ENCODE results near the gene BAG3. TPM values are rescaled to one million over a fixed set of nuclear protein-coding genes. Genes with fewer than 3 reads are reported as not detected.
A peak's percentile ranks its signal among the peaks of the same experiment; 100 is the strongest.
"Not testable (repeated sequence)": the region's sequence is repeated elsewhere in the genome, so short reads cannot be mapped to it uniquely, and the experiment has no call there.

The BAG3 gene
- total RNA-seq, 1 donor, result 13.2 TPM

DNA sequence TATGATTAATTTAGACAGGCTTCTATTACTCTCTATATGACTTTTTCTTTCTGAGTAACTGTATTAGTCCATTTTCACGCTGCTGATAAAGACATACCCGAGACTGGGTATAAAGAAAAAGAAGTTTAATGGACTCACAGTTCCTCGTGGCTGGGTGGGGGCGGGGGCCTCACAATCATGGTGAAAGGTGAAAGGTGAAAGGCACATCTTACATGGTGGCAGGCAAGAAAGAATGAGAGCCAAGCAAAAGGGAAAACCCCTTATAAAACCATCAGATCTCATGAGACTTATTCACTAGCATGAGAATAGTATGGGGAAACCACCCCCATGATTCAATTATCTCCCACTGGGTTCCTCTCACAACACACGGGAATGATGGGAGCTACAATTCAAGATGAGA lies 56.2 kb downstream of the BAG3 start:
- H3K27me3 ChIP-seq (ENCODE audit: insufficient read depth, low read length); H3K9me3 ChIP-seq (ENCODE audit: low read depth, low read length); H3K4me3 ChIP-seq (ENCODE audit: low read length): not testable (repeated sequence)
- H3K4me1 ChIP-seq (ENCODE audit: insufficient read depth, low read length), result peaks cover 41% of the 10 kb centered on the region

DNA sequence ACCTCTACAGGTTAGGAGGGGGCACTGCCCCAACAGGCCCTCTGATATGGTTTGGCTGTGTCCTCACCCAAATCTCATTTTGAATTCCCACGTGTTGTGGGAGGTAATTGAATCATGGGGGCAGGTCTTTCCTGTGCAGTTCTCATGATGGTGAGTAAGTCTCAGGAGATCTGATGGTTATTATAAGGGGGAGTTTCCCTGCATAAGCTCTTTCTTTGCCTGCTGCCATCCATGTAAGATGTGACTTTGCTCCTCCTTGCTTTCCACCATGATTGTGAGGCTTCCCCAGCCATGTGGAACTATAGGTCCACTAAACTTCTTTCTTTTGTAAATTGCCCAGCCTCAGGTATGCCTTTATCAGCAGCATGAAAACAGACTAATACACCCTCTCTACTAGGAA lies 59.8 kb downstream of the BAG3 start:
- H3K4me3 ChIP-seq (ENCODE audit: low read length); H3K9me3 ChIP-seq (ENCODE audit: low read depth, low read length); H3K27me3 ChIP-seq (ENCODE audit: insufficient read depth, low read length): not testable (repeated sequence)
- peaks cover 14% of the 10 kb centered on the region for H3K4me1 ChIP-seq (ENCODE audit: insufficient read depth, low read length)

DNA sequence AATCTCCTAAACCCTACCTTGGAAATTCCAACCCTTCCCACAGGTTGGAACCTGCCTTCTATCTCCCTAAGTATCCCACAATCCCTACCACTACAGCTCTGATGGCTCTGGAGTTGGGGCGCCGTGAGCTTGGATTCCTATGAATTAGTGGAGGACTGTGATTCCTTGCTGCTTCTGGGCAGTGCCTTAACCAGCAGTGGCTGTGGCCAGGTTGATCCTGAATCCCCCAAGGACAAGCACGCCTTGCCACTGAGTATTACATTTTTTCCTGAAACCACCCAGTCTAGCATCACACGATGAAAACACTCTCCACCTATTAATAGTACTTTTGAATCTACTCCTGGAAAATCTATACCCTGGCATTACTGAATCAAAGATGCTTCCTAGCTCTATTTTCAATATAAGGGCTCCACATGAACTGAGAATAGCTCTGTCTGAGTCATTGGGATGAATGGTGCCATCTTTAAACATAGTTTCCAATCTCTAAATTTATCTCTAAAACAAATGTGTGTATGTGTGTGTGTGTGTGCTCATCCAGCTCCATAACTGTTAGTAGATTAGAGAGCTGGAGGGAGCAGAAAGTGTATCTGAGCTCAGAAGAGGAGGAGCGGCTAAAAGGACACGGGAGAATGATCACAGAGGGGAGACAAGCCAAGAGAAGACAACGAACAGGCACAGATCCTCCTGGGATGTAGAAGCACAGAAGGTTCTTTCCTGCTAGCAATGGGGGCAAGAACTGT lies 62.7 kb downstream of the BAG3 start:
- Histone ChIP-seq H3K27me3 (ENCODE audit: insufficient read depth, low read length) (no peaks in the 10 kb centered on the region), H3K4me1 (ENCODE audit: insufficient read depth, low read length) (peaks cover 5% of the 10 kb centered on the region), H3K9me3 (ENCODE audit: low read depth, low read length) (no peaks in the 10 kb centered on the region), H3K4me3 (ENCODE audit: low read length) (no peak overlapping the region)

DNA sequence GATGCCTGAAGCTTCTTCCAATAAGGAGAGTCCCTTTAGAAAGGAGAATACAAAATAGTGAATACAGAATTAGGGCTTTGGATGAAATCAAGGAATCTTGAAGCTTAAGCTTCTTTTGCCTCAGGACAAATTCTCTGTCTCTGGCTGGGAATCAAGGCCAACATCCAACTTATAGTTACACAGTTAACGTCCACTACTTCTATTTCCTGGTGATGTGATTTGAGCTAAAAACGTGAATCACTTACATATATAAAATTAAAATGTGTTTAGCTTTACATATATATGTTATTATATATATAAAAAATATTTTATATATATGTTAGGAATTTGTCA lies 63.3 kb downstream of the BAG3 start:
- H3K4me3 ChIP-seq (ENCODE audit: low read length), result no peak overlapping the region
- peaks cover 3% of the 10 kb centered on the region for H3K4me1 ChIP-seq (ENCODE audit: insufficient read depth, low read length)
- no peaks in the 10 kb centered on the region for H3K27me3 ChIP-seq (ENCODE audit: insufficient read depth, low read length)
- no peaks in the 10 kb centered on the region for H3K9me3 ChIP-seq (ENCODE audit: low read depth, low read length)

DNA sequence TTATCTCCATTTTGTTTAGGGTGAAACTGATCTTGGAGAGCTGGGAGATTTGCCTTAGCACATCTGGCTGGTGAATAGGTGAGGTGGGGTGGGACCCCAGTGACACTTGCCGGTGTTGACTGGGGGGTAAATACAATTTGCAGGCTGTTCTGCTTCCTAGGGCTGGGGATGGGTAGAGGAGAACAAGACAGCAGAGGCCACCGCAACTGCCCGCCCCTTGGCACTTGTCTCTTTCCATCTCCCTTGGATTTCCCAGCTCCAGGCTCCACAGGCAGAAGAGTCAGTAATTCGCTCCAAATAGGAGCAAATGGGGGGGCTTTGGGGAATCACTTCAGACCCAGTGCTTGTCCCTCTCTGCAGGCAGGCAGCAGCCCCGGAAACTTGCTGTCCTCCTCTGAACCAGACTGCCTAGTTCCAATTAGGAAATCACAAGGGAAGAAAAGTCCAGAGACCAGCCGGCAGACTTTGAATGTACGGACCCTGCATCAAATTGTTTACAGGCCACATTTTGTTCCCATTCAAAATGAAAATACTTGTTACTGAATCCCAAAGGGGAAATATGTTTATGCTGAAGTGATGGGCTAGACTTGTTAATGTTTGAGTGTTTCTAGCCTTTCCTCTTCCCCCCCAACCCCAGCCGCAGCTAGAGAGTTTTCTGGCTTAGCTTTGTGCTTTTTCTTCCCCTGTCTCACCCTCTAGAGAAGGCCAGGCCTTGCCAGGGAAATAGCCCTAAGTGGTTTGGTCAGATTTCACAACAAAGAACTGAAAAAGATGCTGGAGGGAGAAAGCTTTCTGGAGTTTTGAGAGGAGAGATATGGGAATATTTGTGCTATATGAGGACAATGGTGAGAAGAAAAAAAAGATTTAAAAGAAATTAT lies 64.7 kb downstream of the BAG3 start:
- H3K4me1 ChIP-seq (ENCODE audit: insufficient read depth, low read length), result no peaks in the 10 kb centered on the region
- no peaks in the 10 kb centered on the region for H3K27me3 ChIP-seq (ENCODE audit: insufficient read depth, low read length)
- no peak overlapping the region for H3K4me3 ChIP-seq (ENCODE audit: low read length)
- no peaks in the 10 kb centered on the region for H3K9me3 ChIP-seq (ENCODE audit: low read depth, low read length)

DNA sequence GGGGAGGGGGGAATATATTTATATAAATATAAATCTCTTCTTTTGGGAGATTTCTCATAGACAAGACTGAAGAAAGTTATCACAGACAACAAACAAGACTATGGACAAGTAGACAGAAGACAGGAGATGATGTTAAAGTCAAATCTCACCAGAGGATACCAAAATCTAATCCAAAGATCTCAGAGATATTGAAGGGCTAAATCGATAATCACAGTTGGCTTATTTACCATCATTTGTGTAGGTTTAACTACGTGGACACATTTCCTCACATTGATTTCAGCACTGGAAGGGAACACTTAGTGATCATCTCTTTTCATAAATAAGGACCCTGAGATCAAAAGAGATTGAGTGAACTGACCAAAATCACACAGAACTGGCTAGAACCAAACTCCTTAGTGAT lies 72.0 kb downstream of the BAG3 start:
- Histone ChIP-seq H3K4me3 (ENCODE audit: low read length) (no peak overlapping the region), H3K9me3 (ENCODE audit: low read depth, low read length) (no peaks in the 10 kb centered on the region), H3K4me1 (ENCODE audit: insufficient read depth, low read length) (peaks cover 33% of the 10 kb centered on the region), H3K27me3 (ENCODE audit: insufficient read depth, low read length) (no peaks in the 10 kb centered on the region)

DNA sequence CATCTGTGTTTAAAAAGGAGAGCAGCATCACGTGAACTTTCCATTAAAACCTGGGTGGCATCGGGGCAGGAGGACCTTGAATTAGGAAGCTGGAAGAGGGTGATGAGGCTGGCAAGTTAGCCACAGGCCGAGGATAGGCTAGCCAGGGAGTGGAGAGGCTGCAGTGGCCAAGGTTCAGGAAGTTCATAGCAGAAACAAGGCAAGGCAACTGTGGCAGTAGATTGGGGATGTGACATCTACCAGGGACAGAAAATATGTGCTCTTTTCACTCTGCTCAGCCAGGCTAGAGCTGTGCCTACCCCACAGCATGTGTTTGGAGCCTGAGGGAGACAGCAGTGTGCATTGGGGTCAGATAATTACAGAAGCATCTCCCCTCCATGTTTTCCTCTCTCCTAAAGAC lies 72.4 kb downstream of the BAG3 start:
- Histone ChIP-seq H3K9me3 (ENCODE audit: low read depth, low read length) (no peaks in the 10 kb centered on the region), H3K27me3 (ENCODE audit: insufficient read depth, low read length) (no peaks in the 10 kb centered on the region), H3K4me3 (ENCODE audit: low read length) (no peak overlapping the region), H3K4me1 (ENCODE audit: insufficient read depth, low read length) (peaks cover 33% of the 10 kb centered on the region)

DNA sequence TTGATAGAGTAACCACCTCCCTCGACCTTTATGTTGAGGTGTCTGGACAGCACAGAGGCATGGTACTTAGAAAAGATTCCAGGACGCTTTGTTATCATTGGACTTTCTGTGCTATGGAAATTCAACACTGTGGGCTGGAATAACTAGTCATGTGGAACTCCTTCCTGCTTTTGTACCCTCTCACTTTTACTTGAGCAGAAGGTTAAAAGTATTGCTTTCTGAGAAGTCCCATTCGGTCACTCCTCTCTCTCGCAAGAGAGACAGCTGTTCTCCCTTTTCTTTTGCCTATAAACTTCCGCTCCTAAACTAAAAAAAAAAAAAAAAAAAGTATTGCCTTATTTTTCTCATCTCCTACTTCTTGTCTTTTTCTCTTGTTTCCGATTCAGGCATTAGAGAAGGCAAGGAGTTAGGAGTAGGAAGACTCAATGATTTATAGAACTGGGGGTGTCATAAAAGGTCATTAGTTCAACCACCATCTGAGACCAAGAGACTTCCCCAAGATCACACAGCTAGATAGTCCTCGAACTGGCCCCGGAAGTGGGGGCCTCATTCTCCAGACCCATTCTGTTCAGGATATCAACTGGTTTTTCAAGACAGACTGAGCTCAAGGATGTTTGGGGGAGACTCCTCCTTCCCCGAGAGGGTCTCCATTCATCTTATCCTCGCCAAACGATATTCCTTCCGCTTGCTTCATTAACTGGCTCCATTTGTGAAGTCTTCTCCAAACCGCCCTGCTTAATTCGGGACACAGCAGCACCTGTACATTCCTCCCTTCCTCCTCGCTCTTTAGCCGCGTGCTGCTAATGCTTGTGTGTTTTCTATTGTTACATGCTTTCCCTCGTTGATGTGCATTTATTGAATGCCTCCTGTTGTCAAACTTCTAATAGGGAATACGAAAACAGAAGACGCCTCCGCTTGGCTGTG lies 73.7 kb downstream of the BAG3 start:
- peak overlapping the region; percentile 68 for H3K4me3 ChIP-seq (ENCODE audit: low read length)
- H3K4me1 ChIP-seq (ENCODE audit: insufficient read depth, low read length), result peaks cover 33% of the 10 kb centered on the region
- H3K27me3 ChIP-seq (ENCODE audit: insufficient read depth, low read length), result no peaks in the 10 kb centered on the region
- H3K9me3 ChIP-seq (ENCODE audit: low read depth, low read length), result no peaks in the 10 kb centered on the region

DNA sequence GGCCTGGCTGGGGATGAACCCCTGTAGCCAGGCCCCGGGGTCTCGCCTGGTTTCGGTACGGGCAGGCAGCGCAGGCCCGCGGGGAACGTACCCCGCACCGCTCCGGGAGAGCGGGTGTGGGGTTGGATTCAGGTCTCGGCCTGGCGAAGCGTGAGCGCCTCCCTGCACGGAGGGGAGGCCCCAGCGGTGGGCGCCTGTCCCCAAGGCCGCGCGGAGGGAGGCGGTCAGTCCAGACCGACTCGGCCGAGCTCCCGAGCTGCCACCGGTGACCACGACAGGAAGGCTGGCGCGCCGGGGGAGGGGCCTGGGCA lies 74.3 kb downstream of the BAG3 start:
- no peaks in the 10 kb centered on the region for H3K9me3 ChIP-seq (ENCODE audit: low read depth, low read length)
- peaks cover 33% of the 10 kb centered on the region for H3K4me1 ChIP-seq (ENCODE audit: insufficient read depth, low read length)
- H3K27me3 ChIP-seq (ENCODE audit: insufficient read depth, low read length), result no peaks in the 10 kb centered on the region
- H3K4me3 ChIP-seq (ENCODE audit: low read length), result peak overlapping the region; percentile 68

DNA sequence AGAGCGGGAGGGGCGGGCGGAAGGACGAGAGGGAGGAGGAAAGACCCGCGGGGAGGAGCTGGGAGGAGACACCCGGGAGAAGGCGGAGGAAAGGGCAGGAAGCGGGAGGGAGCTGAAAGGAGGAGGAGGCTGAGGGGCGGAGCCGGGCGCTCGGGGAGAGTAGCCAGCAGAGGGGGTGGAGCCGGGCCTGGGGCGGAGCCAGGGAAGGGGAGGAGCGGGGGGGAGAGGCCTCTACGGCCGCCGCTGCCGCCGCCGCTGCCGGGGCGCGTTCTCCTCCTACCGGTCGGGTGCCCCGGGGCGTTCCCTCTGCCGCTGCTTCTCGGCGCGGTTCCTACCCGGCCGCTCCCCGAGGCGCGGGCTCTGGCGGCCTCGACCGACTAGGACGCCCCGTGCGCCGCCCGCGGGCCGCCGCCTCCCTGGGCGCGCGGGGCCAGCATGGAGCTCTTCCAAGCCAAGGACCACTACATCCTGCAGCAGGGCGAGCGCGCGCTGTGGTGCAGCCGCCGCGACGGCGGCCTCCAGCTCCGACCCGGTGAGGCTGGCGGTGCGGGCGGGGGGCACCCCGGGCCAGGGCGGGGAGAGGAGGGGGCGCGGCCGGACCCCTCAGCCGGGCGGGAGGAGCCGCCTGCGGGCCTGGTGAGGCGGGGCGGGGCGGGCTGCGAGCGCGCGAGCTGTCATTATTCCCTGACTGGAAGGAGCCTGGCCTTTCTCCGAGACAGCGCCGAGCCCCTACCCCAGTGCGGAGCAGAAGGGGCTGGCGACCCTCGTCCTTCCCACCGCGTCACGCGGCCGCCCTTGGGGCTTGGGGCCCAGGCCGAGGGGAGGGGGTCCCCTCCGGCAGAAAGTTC lies 74.9 kb downstream of the BAG3 start, which contains the start of gene INPP5F:
INPP5F (plus strand) TSS at position 223 of the 848 bp plus-strand sequence; CDS start at position 436, 213 bp downstream.
- Histone ChIP-seq H3K27me3 (ENCODE audit: insufficient read depth, low read length) (no peaks in the 10 kb centered on the region), H3K4me3 (ENCODE audit: low read length) (peak within 1 kb of the TSS; percentile 68), H3K4me1 (ENCODE audit: insufficient read depth, low read length) (peaks cover 33% of the 10 kb centered on the region), H3K9me3 (ENCODE audit: low read depth, low read length) (no peaks in the 10 kb centered on the region)

DNA sequence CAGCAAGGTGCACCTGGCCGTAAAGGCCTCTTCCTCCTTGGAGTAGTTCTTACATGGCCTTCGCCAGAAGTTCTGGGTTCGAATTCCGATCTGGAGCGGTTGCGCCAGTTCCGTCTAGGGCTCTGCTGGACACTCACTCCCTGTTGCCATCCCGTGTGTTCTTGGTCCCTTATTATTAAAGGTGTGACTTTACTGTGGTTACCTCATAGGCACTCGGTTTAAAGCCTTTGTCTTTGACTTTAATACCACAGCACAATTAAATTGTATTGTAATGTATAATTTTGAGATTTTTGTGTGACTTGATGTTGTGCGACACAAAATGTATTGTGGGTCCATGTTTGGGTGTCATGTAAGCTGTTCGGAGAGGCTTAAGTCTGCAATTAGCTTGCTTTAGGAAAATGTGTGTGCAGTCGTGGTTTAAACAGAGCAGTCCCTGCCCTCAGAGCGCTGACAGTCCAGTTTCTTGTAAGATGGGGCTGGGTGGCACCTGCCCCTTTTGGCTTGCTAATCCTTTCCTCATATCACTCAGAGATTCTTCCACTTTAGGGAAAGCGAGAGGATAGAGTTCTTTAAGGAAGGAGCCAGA lies 75.6 kb downstream of the BAG3 start:
- H3K27me3 ChIP-seq (ENCODE audit: insufficient read depth, low read length), result no peaks in the 10 kb centered on the region

More for the DNA sequence above, 75.6 kb downstream of the BAG3 start:
- Histone ChIP-seq H3K9me3 (ENCODE audit: low read depth, low read length) (no peaks in the 10 kb centered on the region), H3K4me3 (ENCODE audit: low read length) (peak overlapping the region; percentile 68), H3K4me1 (ENCODE audit: insufficient read depth, low read length) (peaks cover 33% of the 10 kb centered on the region)

Data from mononuclear cell (primary cell).